Activated naive CD4-positive, alpha-beta T cell treated with anti-CD3 and anti-CD28 coated beads, Interleukin-2, amount 50 U/mL, for 24 hours (primary cell): ENCODE measurements around the gene PTPN9.
"Not testable (repeated sequence)": the region's sequence is repeated elsewhere in the genome, so short reads cannot be mapped to it uniquely, and the experiment has no call there.

ENCODE experiments used
- H3K27ac Mint-ChIP-seq: one replicate; pipeline ENCODE4 v1.8.0; 2021; ENCODE audit warnings: mild to moderate bottlenecking, mixed read lengths
- H3K27me3 Mint-ChIP-seq: one replicate; pipeline ENCODE4 v1.8.0; 2021; ENCODE audit warnings: mixed read lengths
- H3K36me3 Mint-ChIP-seq: one replicate; pipeline ENCODE4 v1.8.0; 2021; ENCODE audit warnings: mixed read lengths
- H3K4me1 Mint-ChIP-seq: one replicate; pipeline ENCODE4 v1.8.0; 2021; ENCODE audit warnings: mixed read lengths
- H3K4me3 Mint-ChIP-seq: one replicate; pipeline ENCODE4 v1.8.0; 2021; ENCODE audit warnings: mild to moderate bottlenecking, mixed read lengths
- H3K9me3 Mint-ChIP-seq: one replicate; pipeline ENCODE4 v1.8.0; 2021; ENCODE audit warnings: mixed read lengths

The PTPN9 gene

GRCh38 chr15:75558955-75559354 is 20.2 kb downstream of the PTPN9 start:
- not testable (repeated sequence) for H3K27ac Mint-ChIP-seq, H3K9me3 Mint-ChIP-seq, H3K4me3 Mint-ChIP-seq, H3K36me3 Mint-ChIP-seq, H3K4me1 Mint-ChIP-seq, H3K27me3 Mint-ChIP-seq

GRCh38 chr15:75554717-75555116 is 24.4 kb downstream of the PTPN9 start:
- Mint-ChIP-seq H3K27me3 (no peaks in the 10 kb centered on the region), H3K27ac (no peak overlapping the region), H3K36me3 (no peaks in the 10 kb centered on the region), H3K4me3 (no peak overlapping the region), H3K4me1 (no peaks in the 10 kb centered on the region), H3K9me3 (no peaks in the 10 kb centered on the region)

- H3K9me3 Mint-ChIP-seq: no peaks in the 10 kb centered on the region
- no peaks in the 10 kb centered on the region for H3K4me1 Mint-ChIP-seq
- H3K27ac Mint-ChIP-seq: no peak overlapping the region
- no peaks in the 10 kb centered on the region for H3K27me3 Mint-ChIP-seq
- H3K36me3 Mint-ChIP-seq: peaks cover 2% of the 10 kb centered on the region
- no peak overlapping the region for H3K4me3 Mint-ChIP-seq
Observed at GRCh38 chr15:75553659-75554058, 25.5 kb downstream of the PTPN9 start.

GRCh38 chr15:75551091-75551490 is 28.0 kb downstream of the PTPN9 start:
- Mint-ChIP-seq H3K36me3 (peaks cover 2% of the 10 kb centered on the region), H3K4me1 (peaks cover 4% of the 10 kb centered on the region), H3K9me3 (no peaks in the 10 kb centered on the region), H3K27ac (no peak overlapping the region), H3K27me3 (no peaks in the 10 kb centered on the region), H3K4me3 (no peak overlapping the region)

- no peak overlapping the region for H3K4me3 Mint-ChIP-seq
- H3K27ac Mint-ChIP-seq: no peak overlapping the region
- H3K27me3 Mint-ChIP-seq: no peaks in the 10 kb centered on the region
- peaks cover 4% of the 10 kb centered on the region for H3K36me3 Mint-ChIP-seq
- no peaks in the 10 kb centered on the region for H3K9me3 Mint-ChIP-seq
- H3K4me1 Mint-ChIP-seq: peaks cover 28% of the 10 kb centered on the region
Observed at GRCh38 chr15:75545064-75545463, 34.1 kb downstream of the PTPN9 start.

GRCh38 chr15:75544359-75544758 is 34.8 kb downstream of the PTPN9 start:
- Mint-ChIP-seq H3K9me3 (no peaks in the 10 kb centered on the region), H3K36me3 (peaks cover 4% of the 10 kb centered on the region), H3K27ac (no peak overlapping the region), H3K27me3 (no peaks in the 10 kb centered on the region), H3K4me1 (peaks cover 31% of the 10 kb centered on the region), H3K4me3 (no peak overlapping the region)

GRCh38 chr15:75542949-75543545 is 36.1 kb downstream of the PTPN9 start:
- H3K27ac Mint-ChIP-seq: peak overlapping the region; percentile 10
- H3K4me1 Mint-ChIP-seq: peaks cover 37% of the 10 kb centered on the region
- not testable (repeated sequence) for H3K27me3 Mint-ChIP-seq, H3K4me3 Mint-ChIP-seq, H3K9me3 Mint-ChIP-seq, H3K36me3 Mint-ChIP-seq

GRCh38 chr15:75542386-75542797 is 36.7 kb downstream of the PTPN9 start:
- no peak overlapping the region for H3K4me3 Mint-ChIP-seq
- peaks cover 37% of the 10 kb centered on the region for H3K4me1 Mint-ChIP-seq
- peak overlapping the region; percentile 37 for H3K27ac Mint-ChIP-seq
- H3K27me3 Mint-ChIP-seq: no peaks in the 10 kb centered on the region
- H3K9me3 Mint-ChIP-seq: no peaks in the 10 kb centered on the region
- H3K36me3 Mint-ChIP-seq: peaks cover 3% of the 10 kb centered on the region

- no peak overlapping the region for H3K27ac Mint-ChIP-seq
- H3K4me1 Mint-ChIP-seq: peaks cover 34% of the 10 kb centered on the region
- no peak overlapping the region for H3K4me3 Mint-ChIP-seq
- no peaks in the 10 kb centered on the region for H3K36me3 Mint-ChIP-seq
- no peaks in the 10 kb centered on the region for H3K27me3 Mint-ChIP-seq
- no peaks in the 10 kb centered on the region for H3K9me3 Mint-ChIP-seq
Observed at GRCh38 chr15:75538376-75538775, 40.7 kb downstream of the PTPN9 start.

GRCh38 chr15:75533945-75534344 is 45.2 kb downstream of the PTPN9 start:
- Mint-ChIP-seq H3K27me3 (no peaks in the 10 kb centered on the region), H3K4me3 (no peak overlapping the region), H3K9me3 (no peaks in the 10 kb centered on the region), H3K36me3 (no peaks in the 10 kb centered on the region), H3K4me1 (peaks cover 31% of the 10 kb centered on the region), H3K27ac (peak overlapping the region; percentile 10)

- Mint-ChIP-seq H3K36me3 (no peaks in the 10 kb centered on the region), H3K27ac (peak overlapping the region; percentile 65), H3K9me3 (no peaks in the 10 kb centered on the region), H3K4me1 (peaks cover 25% of the 10 kb centered on the region), H3K4me3 (no peak overlapping the region), H3K27me3 (no peaks in the 10 kb centered on the region)
Observed at GRCh38 chr15:75532413-75533250, 46.5 kb downstream of the PTPN9 start.

GRCh38 chr15:75531041-75531450 is 48.1 kb downstream of the PTPN9 start:
- Mint-ChIP-seq H3K36me3 (peaks cover 12% of the 10 kb centered on the region), H3K27me3 (no peaks in the 10 kb centered on the region), H3K4me3 (no peak overlapping the region), H3K9me3 (no peaks in the 10 kb centered on the region), H3K4me1 (peaks cover 19% of the 10 kb centered on the region), H3K27ac (peak overlapping the region; percentile 15)

GRCh38 chr15:75530169-75530568 is 48.9 kb downstream of the PTPN9 start:
- H3K27ac Mint-ChIP-seq: no peak overlapping the region

GRCh38 chr15:75525756-75526155 is 53.4 kb downstream of the PTPN9 start:
- not testable (repeated sequence) for H3K4me3 Mint-ChIP-seq, H3K4me1 Mint-ChIP-seq, H3K27me3 Mint-ChIP-seq, H3K27ac Mint-ChIP-seq, H3K9me3 Mint-ChIP-seq
- peaks cover 20% of the 10 kb centered on the region for H3K36me3 Mint-ChIP-seq

More at GRCh38 chr15:75530169-75530568, 48.9 kb downstream of the PTPN9 start:
- Mint-ChIP-seq H3K4me1 (peaks cover 18% of the 10 kb centered on the region), H3K36me3 (peaks cover 12% of the 10 kb centered on the region), H3K27me3 (no peaks in the 10 kb centered on the region), H3K4me3 (no peak overlapping the region), H3K9me3 (no peaks in the 10 kb centered on the region)

- Mint-ChIP-seq H3K27me3 (no peaks in the 10 kb centered on the region), H3K36me3 (peaks cover 22% of the 10 kb centered on the region), H3K9me3 (no peaks in the 10 kb centered on the region), H3K4me1 (no peaks in the 10 kb centered on the region), H3K4me3 (no peak overlapping the region), H3K27ac (no peak overlapping the region)
Observed at GRCh38 chr15:75523011-75523410, 56.1 kb downstream of the PTPN9 start.

GRCh38 chr15:75517233-75517632 is 61.9 kb downstream of the PTPN9 start:
- H3K4me1 Mint-ChIP-seq: no peaks in the 10 kb centered on the region
- H3K27ac Mint-ChIP-seq: peak overlapping the region; percentile 56
- no peak overlapping the region for H3K4me3 Mint-ChIP-seq
- H3K36me3 Mint-ChIP-seq: peaks cover 15% of the 10 kb centered on the region
- no peaks in the 10 kb centered on the region for H3K27me3 Mint-ChIP-seq
- no peaks in the 10 kb centered on the region for H3K9me3 Mint-ChIP-seq
